ENCODE data around the gene SYCP2.

GRCh38 chr20:59933296-59933848, at the start of gene SYCP2:
- TF ChIP-seq EZH2 (IDR thresholded peaks at IDR 0.05) (no peak), CTCF (IDR thresholded peaks at IDR 0.05) (no peak)

Data from neural progenitor cell (in vitro differentiated cells).